HEK293 (cell line): ENCODE measurements around the gene TRAF5.

Experiments used
- FEZF1 ChIP-seq: fragments of 450-650 bp; formaldehyde crosslinking; IDR thresholded peaks from 2 replicates; pipeline ENCODE4 v1.5.1; 2016; ENCODE audit warnings: missing biosample characterization, missing genetic modification characterization
- MYNN ChIP-seq: fragments of 450-650 bp; formaldehyde crosslinking; IDR thresholded peaks from 2 replicates; pipeline ENCODE4 v1.5.1; 2016; ENCODE audit warnings: missing biosample characterization, missing genetic modification characterization, borderline replicate concordance
- MZF1 ChIP-seq: fragments of 450-650 bp; formaldehyde crosslinking; IDR thresholded peaks from 2 replicates; pipeline ENCODE4 v1.5.1; 2017; ENCODE audit warnings: missing biosample characterization, missing genetic modification characterization, borderline replicate concordance
- SCRT1 ChIP-seq: fragments of 450-650 bp; formaldehyde crosslinking; IDR thresholded peaks from 2 replicates; pipeline ENCODE4 v1.5.1; 2016; ENCODE audit warnings: missing biosample characterization, missing genetic modification characterization, borderline replicate concordance
- SP3 ChIP-seq: fragments of 450-650 bp; formaldehyde crosslinking; IDR thresholded peaks from 2 replicates; pipeline ENCODE4 v1.5.1; 2016; ENCODE audit warnings: missing biosample characterization, missing genetic modification characterization
- WT1 ChIP-seq: fragments of 450-650 bp; formaldehyde crosslinking; IDR thresholded peaks from 2 replicates; pipeline ENCODE4 v1.5.1; 2016; ENCODE audit warnings: missing biosample characterization, missing genetic modification characterization
- ZBTB17 ChIP-seq: fragments of 450-650 bp; formaldehyde crosslinking; IDR thresholded peaks from 2 replicates; pipeline ENCODE4 v1.5.1; 2016; ENCODE audit warnings: missing biosample characterization, missing genetic modification characterization
- ZBTB49 ChIP-seq: fragments of 450-650 bp; formaldehyde crosslinking; IDR thresholded peaks from 2 replicates; pipeline ENCODE4 v1.5.1; 2016; ENCODE audit warnings: missing biosample characterization, missing genetic modification characterization, low read depth
- ZFP69B ChIP-seq: fragments of 450-650 bp; formaldehyde crosslinking; IDR thresholded peaks from 2 replicates; pipeline ENCODE4 v1.5.1; 2016; ENCODE audit warnings: missing biosample characterization, missing genetic modification characterization
- ZNF132 ChIP-seq: fragments of 450-650 bp; formaldehyde crosslinking; IDR thresholded peaks from 2 replicates; pipeline ENCODE4 v1.5.1; 2017; ENCODE audit warnings: missing biosample characterization, missing genetic modification characterization, borderline replicate concordance
- ZNF138 ChIP-seq: fragments of 450-650 bp; formaldehyde crosslinking; IDR thresholded peaks from 2 replicates; pipeline ENCODE4 v1.5.1; 2016; ENCODE audit warnings: missing biosample characterization, missing genetic modification characterization, borderline replicate concordance
- ZNF148 ChIP-seq: fragments of 450-650 bp; formaldehyde crosslinking; IDR thresholded peaks from 2 replicates; pipeline ENCODE4 v1.5.0; 2017; ENCODE audit warnings: missing biosample characterization, missing genetic modification characterization, borderline replicate concordance
- ZNF155 ChIP-seq: fragments of 450-650 bp; formaldehyde crosslinking; IDR thresholded peaks from 2 replicates; pipeline ENCODE4 v1.5.1; 2016; ENCODE audit warnings: missing biosample characterization, missing genetic modification characterization
- ZNF214 ChIP-seq: fragments of 450-650 bp; formaldehyde crosslinking; IDR thresholded peaks from 2 replicates; pipeline ENCODE4 v1.5.1; 2017; ENCODE audit warnings: missing biosample characterization, mild to moderate bottlenecking, missing genetic modification characterization, borderline replicate concordance
- ZNF221 ChIP-seq: fragments of 450-650 bp; formaldehyde crosslinking; IDR thresholded peaks from 2 replicates; pipeline ENCODE4 v1.5.1; 2017; ENCODE audit warnings: missing biosample characterization, missing genetic modification characterization, borderline replicate concordance
- ZNF248 ChIP-seq: fragments of 450-650 bp; formaldehyde crosslinking; IDR thresholded peaks from 2 replicates; pipeline ENCODE4 v1.5.1; 2017; ENCODE audit warnings: missing biosample characterization, missing genetic modification characterization
- ZNF26 ChIP-seq: fragments of 450-650 bp; formaldehyde crosslinking; IDR thresholded peaks from 2 replicates; pipeline ENCODE4 v1.5.1; 2016; ENCODE audit warnings: missing biosample characterization, missing genetic modification characterization
- ZNF266 ChIP-seq: fragments of 450-650 bp; formaldehyde crosslinking; IDR thresholded peaks from 2 replicates; pipeline ENCODE4 v1.5.1; 2016; ENCODE audit warnings: missing biosample characterization, missing genetic modification characterization, low read depth
- ZNF274 ChIP-seq, 2 experiments: fragments of 200-500 bp in 1 of 2; fragments of 450-650 bp in 1 of 2; sonication (Bioruptor generic) in 1 of 2; formaldehyde crosslinking in 1 of 2; IDR thresholded peaks; 2 replicates each; pipeline versions ENCODE4 v1.5.1 to v1.6.1; 2014 to 2016; ENCODE audit warnings: borderline replicate concordance in 1 of 2, inconsistent platforms in 1 of 2, low read length in 1 of 2, missing biosample characterization in 1 of 2, missing genetic modification characterization in 1 of 2
- ZNF292 ChIP-seq: fragments of 450-650 bp; formaldehyde crosslinking; IDR thresholded peaks from 2 replicates; pipeline ENCODE4 v1.5.1; 2016; ENCODE audit warnings: low read depth, missing biosample characterization, missing genetic modification characterization, borderline replicate concordance
- ZNF324 ChIP-seq: fragments of 450-650 bp; formaldehyde crosslinking; IDR thresholded peaks from 2 replicates; pipeline ENCODE4 v1.5.1; 2016; ENCODE audit warnings: missing biosample characterization, missing genetic modification characterization
- ZNF335 ChIP-seq: fragments of 450-650 bp; formaldehyde crosslinking; conservative IDR thresholded peaks from 2 replicates; pipeline ENCODE4 v1.5.1; 2016; ENCODE audit warnings: missing biosample characterization, missing genetic modification characterization
- ZNF350 ChIP-seq: fragments of 450-650 bp; formaldehyde crosslinking; IDR thresholded peaks from 2 replicates; pipeline ENCODE4 v1.5.0; 2017; ENCODE audit warnings: missing biosample characterization, mild to moderate bottlenecking, missing genetic modification characterization
- ZNF510 ChIP-seq: fragments of 450-650 bp; formaldehyde crosslinking; IDR thresholded peaks from 2 replicates; pipeline ENCODE4 v1.5.1; 2018; ENCODE audit warnings: mild to moderate bottlenecking, missing genetic modification characterization, missing biosample characterization; ENCODE audit not compliant: insufficient replicate concordance
- ZNF600 ChIP-seq: fragments of 450-650 bp; formaldehyde crosslinking; IDR thresholded peaks from 2 replicates; pipeline ENCODE4 v1.5.1; 2016; ENCODE audit warnings: missing biosample characterization, missing genetic modification characterization
- ZNF623 ChIP-seq: fragments of 450-650 bp; formaldehyde crosslinking; IDR thresholded peaks from 2 replicates; pipeline ENCODE4 v1.5.1; 2016; ENCODE audit warnings: missing biosample characterization, missing genetic modification characterization
- ZSCAN30 ChIP-seq: fragments of 450-650 bp; IDR thresholded peaks from 2 replicates; pipeline ENCODE4 v1.5.1; 2018; ENCODE audit warnings: missing biosample characterization, mild to moderate bottlenecking, missing genetic modification characterization, moderate library complexity
- TF ChIP-seq, protein P1 (sequence below): fragments of 450-650 bp; formaldehyde crosslinking; IDR thresholded peaks from 2 replicates; pipeline ENCODE4 v1.5.1; 2016; ENCODE audit warnings: missing biosample characterization, missing genetic modification characterization
- TF ChIP-seq, protein P2 (sequence below): fragments of 450-650 bp; formaldehyde crosslinking; conservative IDR thresholded peaks from 2 replicates; pipeline ENCODE4 v1.5.1; 2016; ENCODE audit warnings: low read depth, missing biosample characterization, missing genetic modification characterization

TRAF5 gene

DNA sequence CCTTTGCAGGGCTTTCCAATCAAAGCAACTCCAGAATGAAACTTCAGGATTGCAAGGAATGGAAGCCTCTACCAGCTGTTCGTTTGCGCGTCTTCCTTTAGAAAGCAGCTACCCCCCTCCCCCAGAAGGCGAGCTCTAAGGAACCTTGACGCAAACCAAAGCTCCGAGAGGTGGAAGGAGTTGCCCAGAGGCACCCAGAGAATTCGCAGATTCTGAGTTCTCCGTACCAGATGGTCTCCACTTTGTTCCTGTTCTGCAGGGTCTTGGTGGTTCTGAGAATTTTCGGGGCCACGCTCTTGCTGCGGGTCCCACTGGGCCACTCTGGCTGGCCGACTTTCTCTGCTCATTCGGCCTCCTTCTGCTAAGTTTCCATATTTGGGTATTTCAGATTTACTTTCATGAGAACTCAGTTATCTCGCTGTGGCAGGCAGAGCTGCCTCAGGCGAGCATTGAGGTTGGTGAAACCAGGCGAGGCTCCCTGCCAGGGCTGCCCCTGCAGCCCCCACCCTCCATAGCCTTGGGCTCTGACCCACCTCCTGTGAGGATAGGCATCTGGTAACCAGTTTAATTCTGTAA lies 801 bp downstream of the TRAF5 start (continued):
- no peak for TF ChIP-seq ZNF132 (tag by site-specific recombination)
- no peak for TF ChIP-seq ZNF274 (IDR thresholded peaks at IDR 0.05; ENCODE audit: low read length)
- no peak for TF ChIP-seq ZNF274 (tag by site-specific recombination; IDR thresholded peaks at IDR 0.05; ENCODE audit: borderline replicate concordance)
- no peak for TF ChIP-seq ZBTB49
- no peak for TF ChIP-seq ZNF623
- no peak for TF ChIP-seq ZNF155
- TF ChIP-seq ZNF350 (tag by site-specific recombination): no peak
- TF ChIP-seq ZNF510 (tag by site-specific recombination): no peak
- no peak for TF ChIP-seq ZNF248 (tag by site-specific recombination)
- TF ChIP-seq ZNF600 (tag by site-specific recombination): 0 out of 2 replicates have a peak, but pooled peaks have one; percentile 20
- no peak for TF ChIP-seq ZNF214 (tag by site-specific recombination)
- TF ChIP-seq ZNF324 (tag by site-specific recombination): no peak
- no peak for TF ChIP-seq SCRT1 (tag by site-specific recombination)
- TF ChIP-seq ZNF266 (tag by site-specific recombination): no peak
- TF ChIP-seq ZNF138 (tag by site-specific recombination): no peak
- TF ChIP-seq MYNN (tag by site-specific recombination): no peak
- no peak for TF ChIP-seq ZNF148 (tag by site-specific recombination)
- TF ChIP-seq ZBTB17 (tag by site-specific recombination): peak; percentile 67
- TF ChIP-seq, protein P1, sequence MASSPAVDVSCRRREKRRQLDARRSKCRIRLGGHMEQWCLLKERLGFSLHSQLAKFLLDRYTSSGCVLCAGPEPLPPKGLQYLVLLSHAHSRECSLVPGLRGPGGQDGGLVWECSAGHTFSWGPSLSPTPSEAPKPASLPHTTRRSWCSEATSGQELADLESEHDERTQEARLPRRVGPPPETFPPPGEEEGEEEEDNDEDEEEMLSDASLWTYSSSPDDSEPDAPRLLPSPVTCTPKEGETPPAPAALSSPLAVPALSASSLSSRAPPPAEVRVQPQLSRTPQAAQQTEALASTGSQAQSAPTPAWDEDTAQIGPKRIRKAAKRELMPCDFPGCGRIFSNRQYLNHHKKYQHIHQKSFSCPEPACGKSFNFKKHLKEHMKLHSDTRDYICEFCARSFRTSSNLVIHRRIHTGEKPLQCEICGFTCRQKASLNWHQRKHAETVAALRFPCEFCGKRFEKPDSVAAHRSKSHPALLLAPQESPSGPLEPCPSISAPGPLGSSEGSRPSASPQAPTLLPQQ (tag by site-specific recombination): peak; percentile 96
- TF ChIP-seq, protein P2, sequence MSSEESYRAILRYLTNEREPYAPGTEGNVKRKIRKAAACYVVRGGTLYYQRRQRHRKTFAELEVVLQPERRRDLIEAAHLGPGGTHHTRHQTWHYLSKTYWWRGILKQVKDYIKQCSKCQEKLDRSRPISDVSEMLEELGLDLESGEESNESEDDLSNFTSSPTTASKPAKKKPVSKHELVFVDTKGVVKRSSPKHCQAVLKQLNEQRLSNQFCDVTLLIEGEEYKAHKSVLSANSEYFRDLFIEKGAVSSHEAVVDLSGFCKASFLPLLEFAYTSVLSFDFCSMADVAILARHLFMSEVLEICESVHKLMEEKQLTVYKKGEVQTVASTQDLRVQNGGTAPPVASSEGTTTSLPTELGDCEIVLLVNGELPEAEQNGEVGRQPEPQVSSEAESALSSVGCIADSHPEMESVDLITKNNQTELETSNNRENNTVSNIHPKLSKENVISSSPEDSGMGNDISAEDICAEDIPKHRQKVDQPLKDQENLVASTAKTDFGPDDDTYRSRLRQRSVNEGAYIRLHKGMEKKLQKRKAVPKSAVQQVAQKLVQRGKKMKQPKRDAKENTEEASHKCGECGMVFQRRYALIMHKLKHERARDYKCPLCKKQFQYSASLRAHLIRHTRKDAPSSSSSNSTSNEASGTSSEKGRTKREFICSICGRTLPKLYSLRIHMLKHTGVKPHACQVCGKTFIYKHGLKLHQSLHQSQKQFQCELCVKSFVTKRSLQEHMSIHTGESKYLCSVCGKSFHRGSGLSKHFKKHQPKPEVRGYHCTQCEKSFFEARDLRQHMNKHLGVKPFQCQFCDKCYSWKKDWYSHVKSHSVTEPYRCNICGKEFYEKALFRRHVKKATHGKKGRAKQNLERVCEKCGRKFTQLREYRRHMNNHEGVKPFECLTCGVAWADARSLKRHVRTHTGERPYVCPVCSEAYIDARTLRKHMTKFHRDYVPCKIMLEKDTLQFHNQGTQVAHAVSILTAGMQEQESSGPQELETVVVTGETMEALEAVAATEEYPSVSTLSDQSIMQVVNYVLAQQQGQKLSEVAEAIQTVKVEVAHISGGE (tag by site-specific recombination): no peak
- TF ChIP-seq ZNF221: no peak
- TF ChIP-seq ZNF292 (tag by site-specific recombination): no peak
- TF ChIP-seq ZNF335 (tag by site-specific recombination): peak; percentile 57
- peak; percentile 92 for TF ChIP-seq ZFP69B (tag by site-specific recombination)
- TF ChIP-seq MZF1 (tag by site-specific recombination): no peak
- TF ChIP-seq ZSCAN30 (tag by site-specific recombination): no peak
- no peak for TF ChIP-seq ZNF26 (tag by site-specific recombination)
- TF ChIP-seq WT1: no peak
- no peak for TF ChIP-seq FEZF1 (tag by site-specific recombination)
- no peak for TF ChIP-seq SP3 (tag by site-specific recombination)
